Heart right ventricle (tissue), 16 donors: Measurements from ENCODE around the gene TPST2. TPM values are rescaled to one million over a fixed set of nuclear protein-coding genes. Genes with fewer than 3 reads are reported as not detected.

Experiments
- ATAC-seq, 8 donors: fragments of 200-7000 bp; cut with Tn5 transposase; one replicate each; pipeline ENCODE4 v1.9.1; 2020; ENCODE audit warnings: mild to moderate bottlenecking in 8 of 8, moderate library complexity in 8 of 8, moderate number of reproducible peaks in 1 of 8
- DNase-seq, 2 donors: peaks; one replicate each; pipeline ENCODE4 v3.0.0-alpha.2; 2020
- H3K27ac ChIP-seq, 10 donors: fragments of 200-600 bp; sonication (generic) in 2 of 10; one replicate each; pipeline versions ENCODE4 v1.5.0 to v1.8.0; 2020 to 2022; ENCODE audit warnings: mild to moderate bottlenecking in 3 of 10
- H3K27me3 ChIP-seq, 7 donors: fragments of 200-600 bp; one replicate each; pipeline ENCODE4 v1.8.0; 2021 to 2022; ENCODE audit warnings: mild to moderate bottlenecking in 2 of 7
- H3K36me3 ChIP-seq, 9 donors: fragments of 200-600 bp; sonication (generic) in 1 of 9; one replicate each; pipeline versions ENCODE4 v1.5.0 to v1.8.0; 2020 to 2022; ENCODE audit warnings: mild to moderate bottlenecking in 2 of 9
- H3K4me1 ChIP-seq, 9 donors: fragments of 200-600 bp; sonication (generic) in 1 of 9; one replicate each; pipeline versions ENCODE4 v1.5.0 to v1.8.0; 2020 to 2022; ENCODE audit warnings: mild to moderate bottlenecking in 4 of 9
- H3K4me3 ChIP-seq, 10 donors: fragments of 200-600 bp; sonication (generic) in 2 of 10; one replicate each; pipeline versions ENCODE4 v1.5.0 to v1.8.0; 2020 to 2022; ENCODE audit warnings: mild to moderate bottlenecking in 7 of 10, moderate library complexity in 2 of 10
- H3K9me3 ChIP-seq, 11 donors: fragments of 200-600 bp in 10 of 11; sonication (generic) in 2 of 11; one replicate each; pipeline versions ENCODE4 v1.5.0 to v1.8.0; 2013 to 2022; ENCODE audit warnings: mild to moderate bottlenecking in 2 of 11, control low read depth in 1 of 11, moderate library complexity in 1 of 11
- WGBS, 2 donors: extraction: QIAGEN DNeasy Blood & Tissue Kit; methylation state at CpG; one replicate each; pipeline ENCODE4 v1.1.7; 2013; ENCODE audit warnings: inconsistent platforms in 1 of 2; 5-methylcytosine and 5-hydroxymethylcytosine counted together
- intact Hi-C, 10 donors: fragments of 100-400 bp; cut with DNase I; formaldehyde crosslinking; loops; one replicate each; pipeline versions ENCODE4 v1.11.1 to v1.14.2; 2022
- polyA plus RNA-seq, 2 donors: library from polyadenylated mRNA; stranded (reverse); fragments of 200-250 nt; gene quantifications; one replicate each; pipeline ENCODE4 v1.2.3, GENCODE V29; 2013
- total RNA-seq, 10 donors: library from RNA; stranded (reverse); fragmentation: NEBNext Ultra II Directional in 3 of 10; extraction: Animal tissue kit (Norgen Biotek cat#: 25700) in 3 of 10; gene quantifications; one replicate each; pipeline versions ENCODE4 v1.2.1 to v1.2.4, GENCODE V29; 2021 to 2023
- TF ChIP-seq, protein P1 (sequence below), 9 donors: fragments of 200-600 bp; sonication (generic) in 2 of 9; IDR thresholded peaks; one replicate each; pipeline versions ENCODE4 v1.5.0 to v1.8.0; 2021 to 2022; ENCODE audit warnings: antibody characterized with exemption in 9 of 9, mild to moderate bottlenecking in 5 of 9, moderate library complexity in 1 of 9
- donor health status: Arrhythmogenic right ventricular cardiomyopathy.
- donor health status: ischemic (EF 13 %, LVEDD 7.1; RV severe dilation, severe dysfunction).
- donor health status: healthy with polysubstance abuse.
- donor health status: DM: no; HTN: yes; CAD: no.
- donor health status: DM: no; HTN: no; CAD: no.
- donor health status: ischemic (EF 25% LVEDD 6.9; RV normal size, moderate dysfunction).
- donor health status: ischemic (EF 25% LVEDD 5.7; RV mildly dilated, moderate dysfunction).
- donor health status: healthy.
- donor health status: DM: yes; HTN: yes; CAD: no.
- donor health status: Ischemic cardiomyopathy.
- donor health status: ischemic (EF 35%, LVEDD 5.7; RV mildly dilated, moderate dysfunction).
- donor health status: nonischemic (EF 11% LVEDD 7.7; RV severe dilation, severe dysfunction).
- donor health status: DM: yes; HTN: yes; CAD: no.
- donor health status: PGD.
- donor health status: ischemic (EF 29% LVEDD 5.4; RV normal size, mild dysfunction).
- donor health status: nonischemic (EF 23%, LVEDD 6.1; RV moderate dilation, normal function).

The TPST2 gene
- total and polyA plus RNA-seq, 12 donors: 11.1 to 41.5 (median 21.7) TPM

DNA sequence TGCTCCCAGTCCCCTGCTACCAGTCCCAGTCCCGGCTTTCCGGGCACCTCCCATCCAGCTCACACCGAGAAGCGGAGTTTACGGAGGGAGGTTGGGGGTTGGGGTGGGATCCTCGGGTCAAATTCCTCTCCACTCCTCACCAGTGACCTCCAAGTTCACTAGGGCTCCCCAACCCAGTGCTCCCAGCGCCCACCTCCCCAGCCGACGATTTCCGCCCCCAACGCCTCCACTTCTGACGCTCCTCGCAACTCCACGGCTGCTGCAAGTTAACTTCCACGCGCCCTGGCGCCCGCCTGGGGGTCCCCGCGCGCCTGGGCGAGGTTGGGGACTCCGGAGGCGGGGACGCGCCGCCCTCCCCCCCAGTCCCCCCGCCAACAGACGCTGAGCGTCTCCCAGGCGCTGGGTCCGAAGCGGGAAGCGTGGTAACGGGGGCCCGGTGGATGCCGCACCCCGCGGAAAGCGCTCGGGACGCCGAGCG is 526 bp downstream of the TPST2 start:
- H3K27ac ChIP-seq: peak overlapping the region; percentile 62 to 95 (median 88)
- peaks cover 0 to 5% (median 0%) of the 10 kb centered on the region in 11 donors for H3K9me3 ChIP-seq
- intact Hi-C loops: loop anchor here in 8 of 10 donors (2.0 to 10.0 kb wide), 7 partner anchors 37 to 105 kb away; partner anchors contain the start of gene TFIP11 (in 5 of the 8)
- H3K36me3 ChIP-seq: no peaks in the 10 kb centered on the region
- peaks cover 4 to 85% (median 48%) of the 10 kb centered on the region in 9 donors for H3K4me1 ChIP-seq
- WGBS, 2 donors: 1% methylated on average over 44 of the region's 44 CpGs
- peak; percentile 23 to 24 for DNase-seq
- peak in 7 of 8 donors; percentile 14 to 42 (median 29) for ATAC-seq
- H3K4me3 ChIP-seq: peak overlapping the region; percentile 69 to 98 (median 96)
- no peaks in the 10 kb centered on the region for H3K27me3 ChIP-seq
- TF ChIP-seq, protein P1, sequence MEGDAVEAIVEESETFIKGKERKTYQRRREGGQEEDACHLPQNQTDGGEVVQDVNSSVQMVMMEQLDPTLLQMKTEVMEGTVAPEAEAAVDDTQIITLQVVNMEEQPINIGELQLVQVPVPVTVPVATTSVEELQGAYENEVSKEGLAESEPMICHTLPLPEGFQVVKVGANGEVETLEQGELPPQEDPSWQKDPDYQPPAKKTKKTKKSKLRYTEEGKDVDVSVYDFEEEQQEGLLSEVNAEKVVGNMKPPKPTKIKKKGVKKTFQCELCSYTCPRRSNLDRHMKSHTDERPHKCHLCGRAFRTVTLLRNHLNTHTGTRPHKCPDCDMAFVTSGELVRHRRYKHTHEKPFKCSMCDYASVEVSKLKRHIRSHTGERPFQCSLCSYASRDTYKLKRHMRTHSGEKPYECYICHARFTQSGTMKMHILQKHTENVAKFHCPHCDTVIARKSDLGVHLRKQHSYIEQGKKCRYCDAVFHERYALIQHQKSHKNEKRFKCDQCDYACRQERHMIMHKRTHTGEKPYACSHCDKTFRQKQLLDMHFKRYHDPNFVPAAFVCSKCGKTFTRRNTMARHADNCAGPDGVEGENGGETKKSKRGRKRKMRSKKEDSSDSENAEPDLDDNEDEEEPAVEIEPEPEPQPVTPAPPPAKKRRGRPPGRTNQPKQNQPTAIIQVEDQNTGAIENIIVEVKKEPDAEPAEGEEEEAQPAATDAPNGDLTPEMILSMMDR (IDR thresholded peaks at IDR 0.05): no peak

DNA sequence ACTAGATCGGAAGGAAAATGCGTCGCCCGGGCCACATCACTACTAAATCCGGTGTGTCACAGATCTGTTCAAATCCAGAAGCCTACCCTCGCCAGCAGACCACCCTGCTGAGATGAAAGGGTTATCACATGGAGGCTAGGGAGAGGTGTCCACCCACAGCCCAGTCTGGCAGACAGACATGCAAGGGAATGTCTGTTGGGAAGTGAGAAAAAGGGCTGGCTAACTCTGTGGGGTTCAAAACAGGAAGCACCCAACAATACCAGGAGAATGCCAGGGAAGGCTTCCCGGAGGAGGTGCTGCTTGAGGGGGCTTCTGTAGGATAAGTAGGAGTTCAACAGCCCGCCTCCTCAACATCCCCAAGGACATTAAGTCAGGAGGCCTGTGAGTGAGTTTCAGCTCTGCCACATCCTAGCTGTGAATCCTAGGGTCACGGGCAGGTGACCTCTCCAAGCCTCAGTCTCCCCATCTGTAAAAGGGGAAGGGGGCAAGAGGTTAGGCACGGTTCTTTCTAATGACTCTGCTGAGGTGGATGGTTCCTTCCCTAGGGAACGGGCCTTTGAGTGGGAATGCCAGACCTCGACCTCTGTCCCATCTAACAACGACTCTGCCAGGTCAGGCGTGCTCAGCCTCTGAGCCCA is 1.1 kb downstream of the TPST2 start:
- WGBS, 2 donors: 59 to 62% methylated on average over 14 of the region's 14 CpGs
- Histone ChIP-seq H3K9me3 (peaks cover 0 to 5% (median 0%) of the 10 kb centered on the region in 11 donors), H3K27ac (peak overlapping the region in 9 of 10 donors; percentile 78 to 95 (median 88)), H3K27me3 (no peaks in the 10 kb centered on the region), H3K4me1 (peaks cover 4 to 81% (median 51%) of the 10 kb centered on the region in 9 donors), H3K4me3 (peak overlapping the region; percentile 69 to 98 (median 96)), H3K36me3 (no peaks in the 10 kb centered on the region)
- TF ChIP-seq, protein P1 (IDR thresholded peaks at IDR 0.05): no peak
- no peak for DNase-seq
- ATAC-seq: no peak
- intact Hi-C loops: loop anchor here in 8 of 10 donors (2.0 to 10.0 kb wide), 7 partner anchors 37 to 104 kb away; partner anchors contain the start of gene TFIP11 (in 5 of the 8)

DNA sequence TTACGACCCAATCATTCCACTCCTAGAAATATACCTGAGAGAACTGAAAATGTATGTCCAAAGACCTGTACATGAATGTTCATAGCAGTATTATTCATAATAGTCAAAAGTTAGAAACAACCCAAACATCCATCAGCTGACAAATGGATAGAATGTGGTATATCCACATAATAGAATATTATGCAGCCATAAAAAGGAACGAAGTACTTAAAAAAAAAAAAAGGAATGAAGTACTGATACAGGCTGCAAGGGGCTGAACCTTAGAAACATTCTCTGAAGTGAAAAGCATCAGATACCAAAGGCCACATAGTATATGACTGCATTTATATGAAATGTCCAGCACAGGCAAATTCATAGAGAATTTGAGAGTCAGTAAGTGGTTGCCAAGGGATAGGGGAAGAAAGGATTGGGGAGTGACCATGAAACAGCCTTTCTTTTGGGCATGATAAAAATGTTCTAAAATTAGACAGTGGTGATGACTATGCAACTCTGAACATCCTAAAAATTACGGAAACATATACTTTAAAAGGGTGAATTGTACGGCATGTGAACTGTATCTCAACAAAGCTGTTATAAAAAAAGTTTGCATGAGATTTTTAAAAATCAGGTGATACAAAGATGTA is 1.8 kb downstream of the TPST2 start:
- H3K27me3 ChIP-seq: no peaks in the 10 kb centered on the region
- H3K36me3 ChIP-seq: peaks cover 0 to 5% (median 0%) of the 10 kb centered on the region in 9 donors
- WGBS, 2 donors: 94% methylated on average over 4 of the region's 4 CpGs
- TF ChIP-seq, protein P1 (IDR thresholded peaks at IDR 0.05): no peak
- H3K4me1 ChIP-seq: peaks cover 4 to 74% (median 51%) of the 10 kb centered on the region in 9 donors
- peak overlapping the region in 3 of 10 donors; percentile 92 to 98 (median 97) for H3K4me3 ChIP-seq
- H3K27ac ChIP-seq: peak overlapping the region in 3 of 10 donors; percentile 91 to 95 (median 91)
- ATAC-seq: no peak
- intact Hi-C loops: loop anchor here in 8 of 10 donors (2.0 to 10.0 kb wide), 7 partner anchors 36 to 103 kb away; partner anchors contain the start of gene TFIP11 (in 5 of the 8)
- peaks cover 0 to 5% (median 0%) of the 10 kb centered on the region in 11 donors for H3K9me3 ChIP-seq
- no peak for DNase-seq
